Omental fat pad (tissue), 4 donors: ENCODE data around the gene PRX. TPM values are rescaled to one million over a fixed set of nuclear protein-coding genes. Genes with fewer than 3 reads are reported as not detected.
"Not testable (repeated sequence)": the region's sequence is repeated elsewhere in the genome, so short reads cannot be mapped to it uniquely, and the experiment has no call there.

ENCODE experiments used
- ATAC-seq: fragments of 150-250 bp; one replicate; pipeline ENCODE4 v1.9.1; 2016; ENCODE audit warnings: mild to moderate bottlenecking, moderate library complexity; ENCODE audit not compliant: low FRiP score
- DNase-seq: peaks from one replicate; pipeline ENCODE4 v3.0.0-alpha.2; 2019; ENCODE audit warnings: low spot score
- total RNA-seq, 4 donors: library from RNA; depleted of rRNA; stranded (reverse); fragments of >200 nt; gene quantifications; one replicate each; pipeline ENCODE4 v1.1.0, GENCODE V29; 2016
- TF ChIP-seq, protein P1 (sequence below), 3 donors: fragments of 450-650 bp; IDR thresholded peaks; one replicate each; pipeline ENCODE4 v1.5.1; 2016 to 2017; ENCODE audit warnings: antibody characterized with exemption in 3 of 3, mild to moderate bottlenecking in 3 of 3, moderate library complexity in 2 of 3

Gene PRX, protein sequence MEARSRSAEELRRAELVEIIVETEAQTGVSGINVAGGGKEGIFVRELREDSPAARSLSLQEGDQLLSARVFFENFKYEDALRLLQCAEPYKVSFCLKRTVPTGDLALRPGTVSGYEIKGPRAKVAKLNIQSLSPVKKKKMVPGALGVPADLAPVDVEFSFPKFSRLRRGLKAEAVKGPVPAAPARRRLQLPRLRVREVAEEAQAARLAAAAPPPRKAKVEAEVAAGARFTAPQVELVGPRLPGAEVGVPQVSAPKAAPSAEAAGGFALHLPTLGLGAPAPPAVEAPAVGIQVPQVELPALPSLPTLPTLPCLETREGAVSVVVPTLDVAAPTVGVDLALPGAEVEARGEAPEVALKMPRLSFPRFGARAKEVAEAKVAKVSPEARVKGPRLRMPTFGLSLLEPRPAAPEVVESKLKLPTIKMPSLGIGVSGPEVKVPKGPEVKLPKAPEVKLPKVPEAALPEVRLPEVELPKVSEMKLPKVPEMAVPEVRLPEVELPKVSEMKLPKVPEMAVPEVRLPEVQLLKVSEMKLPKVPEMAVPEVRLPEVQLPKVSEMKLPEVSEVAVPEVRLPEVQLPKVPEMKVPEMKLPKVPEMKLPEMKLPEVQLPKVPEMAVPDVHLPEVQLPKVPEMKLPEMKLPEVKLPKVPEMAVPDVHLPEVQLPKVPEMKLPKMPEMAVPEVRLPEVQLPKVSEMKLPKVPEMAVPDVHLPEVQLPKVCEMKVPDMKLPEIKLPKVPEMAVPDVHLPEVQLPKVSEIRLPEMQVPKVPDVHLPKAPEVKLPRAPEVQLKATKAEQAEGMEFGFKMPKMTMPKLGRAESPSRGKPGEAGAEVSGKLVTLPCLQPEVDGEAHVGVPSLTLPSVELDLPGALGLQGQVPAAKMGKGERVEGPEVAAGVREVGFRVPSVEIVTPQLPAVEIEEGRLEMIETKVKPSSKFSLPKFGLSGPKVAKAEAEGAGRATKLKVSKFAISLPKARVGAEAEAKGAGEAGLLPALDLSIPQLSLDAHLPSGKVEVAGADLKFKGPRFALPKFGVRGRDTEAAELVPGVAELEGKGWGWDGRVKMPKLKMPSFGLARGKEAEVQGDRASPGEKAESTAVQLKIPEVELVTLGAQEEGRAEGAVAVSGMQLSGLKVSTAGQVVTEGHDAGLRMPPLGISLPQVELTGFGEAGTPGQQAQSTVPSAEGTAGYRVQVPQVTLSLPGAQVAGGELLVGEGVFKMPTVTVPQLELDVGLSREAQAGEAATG (N-terminal part only)
- total RNA-seq = 1 to 10 TPM; 2.2 to 6.1 (median 4.3) TPM

DNA sequence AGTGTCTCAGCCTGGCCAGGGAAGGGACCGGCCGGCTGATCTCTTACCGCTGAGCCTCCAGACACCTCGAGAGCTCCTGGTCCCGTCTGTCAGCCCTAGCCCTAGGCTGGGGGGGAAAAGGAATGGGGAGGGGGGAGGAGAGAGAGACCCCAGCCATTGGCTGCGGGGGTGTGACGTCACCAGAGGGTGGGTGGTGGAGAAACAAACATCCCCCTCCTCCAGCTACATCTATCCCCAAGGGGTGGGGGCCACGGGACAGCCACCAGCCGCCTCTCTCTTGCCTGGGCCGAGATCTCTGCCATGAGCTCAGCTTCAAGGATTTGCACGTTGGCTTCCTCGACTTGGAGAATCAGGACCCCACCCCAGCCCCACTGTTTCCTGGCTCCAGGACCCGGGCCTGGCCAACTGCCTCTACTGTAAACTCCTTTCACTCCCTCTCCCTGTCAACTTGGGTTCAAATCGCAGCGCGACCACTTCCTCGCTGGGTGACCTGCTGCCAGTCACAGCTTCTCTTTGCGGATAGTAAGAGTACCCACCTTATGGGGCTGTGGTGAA, at the start of gene PRX:
Gene PRX (minus strand): TSS at position 88 of the 555 bp plus-strand sequence. CDS start 5,446 bp downstream, outside the sequence.
- no peak for ATAC-seq
- DNase-seq = no peak
- TF ChIP-seq, protein P1, sequence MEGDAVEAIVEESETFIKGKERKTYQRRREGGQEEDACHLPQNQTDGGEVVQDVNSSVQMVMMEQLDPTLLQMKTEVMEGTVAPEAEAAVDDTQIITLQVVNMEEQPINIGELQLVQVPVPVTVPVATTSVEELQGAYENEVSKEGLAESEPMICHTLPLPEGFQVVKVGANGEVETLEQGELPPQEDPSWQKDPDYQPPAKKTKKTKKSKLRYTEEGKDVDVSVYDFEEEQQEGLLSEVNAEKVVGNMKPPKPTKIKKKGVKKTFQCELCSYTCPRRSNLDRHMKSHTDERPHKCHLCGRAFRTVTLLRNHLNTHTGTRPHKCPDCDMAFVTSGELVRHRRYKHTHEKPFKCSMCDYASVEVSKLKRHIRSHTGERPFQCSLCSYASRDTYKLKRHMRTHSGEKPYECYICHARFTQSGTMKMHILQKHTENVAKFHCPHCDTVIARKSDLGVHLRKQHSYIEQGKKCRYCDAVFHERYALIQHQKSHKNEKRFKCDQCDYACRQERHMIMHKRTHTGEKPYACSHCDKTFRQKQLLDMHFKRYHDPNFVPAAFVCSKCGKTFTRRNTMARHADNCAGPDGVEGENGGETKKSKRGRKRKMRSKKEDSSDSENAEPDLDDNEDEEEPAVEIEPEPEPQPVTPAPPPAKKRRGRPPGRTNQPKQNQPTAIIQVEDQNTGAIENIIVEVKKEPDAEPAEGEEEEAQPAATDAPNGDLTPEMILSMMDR (IDR thresholded peaks at IDR 0.05) = no peak

DNA sequence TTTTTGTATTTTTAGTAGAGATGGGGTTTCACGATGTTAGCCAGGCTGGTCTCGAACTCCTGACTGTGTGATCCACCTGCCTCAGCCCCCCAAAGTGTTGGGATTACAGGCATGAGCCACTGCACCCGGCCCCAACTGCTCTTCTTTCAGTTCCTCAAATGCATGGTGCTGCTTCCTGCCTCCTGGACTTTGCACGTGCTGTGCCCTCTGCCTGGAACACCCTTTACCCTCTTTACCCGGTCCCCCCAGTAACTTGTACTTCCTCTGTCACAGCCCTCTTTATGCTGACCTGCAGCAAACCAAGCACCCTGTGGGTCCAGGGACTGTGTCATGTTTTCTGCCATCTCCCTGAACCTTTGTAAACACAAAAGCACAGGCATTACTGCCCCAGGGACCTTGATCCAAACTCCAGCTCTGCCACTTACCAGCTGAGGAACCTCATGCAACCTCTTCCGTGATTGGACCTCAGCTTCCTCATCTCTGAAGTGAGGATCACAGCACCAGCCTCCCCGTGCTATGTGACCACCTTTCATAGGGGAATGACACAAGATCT, 48.6 kb upstream of the PRX start:
- DNase-seq = no peak
- no peak for ATAC-seq

DNA sequence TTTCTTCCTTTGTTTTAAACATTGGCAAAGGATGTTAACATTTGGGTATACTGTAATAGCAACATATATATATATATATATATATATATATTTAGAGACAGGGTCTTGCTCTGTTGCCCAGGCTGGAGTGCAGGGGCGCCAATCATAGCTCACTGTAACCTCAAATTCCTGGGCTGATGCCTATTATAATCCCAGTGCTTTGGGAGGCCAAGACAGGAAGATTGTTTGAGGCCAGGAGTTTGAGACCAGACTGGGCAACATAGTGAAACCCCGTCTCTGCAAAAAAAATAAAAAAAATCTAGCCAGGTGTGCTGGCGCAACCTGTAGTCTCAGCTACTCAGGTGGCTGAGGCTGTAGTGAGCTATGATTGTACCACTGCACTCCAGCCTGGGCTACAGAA, 47.0 kb upstream of the PRX start:
- ATAC-seq = no peak

More for the DNA sequence above, 48.6 kb upstream of the PRX start:
- TF ChIP-seq, protein P1 (IDR thresholded peaks at IDR 0.05) = no peak

DNA sequence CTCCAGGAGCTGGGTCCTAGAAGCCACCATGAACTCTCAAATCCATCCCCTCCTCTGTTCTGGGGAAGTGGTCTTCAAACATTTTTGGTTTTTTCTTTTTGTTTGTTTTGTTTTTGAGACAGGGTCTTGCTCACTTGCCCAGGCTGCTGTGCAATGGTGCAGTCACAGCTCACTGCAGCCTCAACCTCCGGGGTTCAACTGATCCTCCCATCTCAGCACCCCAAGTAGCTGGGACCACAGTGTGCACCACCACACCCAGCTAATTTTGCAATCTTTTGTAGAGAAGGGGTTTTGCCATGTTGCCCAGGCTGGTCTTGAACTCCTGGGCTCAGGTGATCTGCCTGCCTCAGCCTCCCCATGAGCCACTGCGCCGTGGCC, 45.4 kb upstream of the PRX start:
- TF ChIP-seq, protein P1 (IDR thresholded peaks at IDR 0.05) = no peak
- ATAC-seq = no peak
- DNase-seq = no peak

More for the DNA sequence above, 47.0 kb upstream of the PRX start:
- TF ChIP-seq, protein P1 (IDR thresholded peaks at IDR 0.05) = no peak
- DNase-seq = no peak

DNA sequence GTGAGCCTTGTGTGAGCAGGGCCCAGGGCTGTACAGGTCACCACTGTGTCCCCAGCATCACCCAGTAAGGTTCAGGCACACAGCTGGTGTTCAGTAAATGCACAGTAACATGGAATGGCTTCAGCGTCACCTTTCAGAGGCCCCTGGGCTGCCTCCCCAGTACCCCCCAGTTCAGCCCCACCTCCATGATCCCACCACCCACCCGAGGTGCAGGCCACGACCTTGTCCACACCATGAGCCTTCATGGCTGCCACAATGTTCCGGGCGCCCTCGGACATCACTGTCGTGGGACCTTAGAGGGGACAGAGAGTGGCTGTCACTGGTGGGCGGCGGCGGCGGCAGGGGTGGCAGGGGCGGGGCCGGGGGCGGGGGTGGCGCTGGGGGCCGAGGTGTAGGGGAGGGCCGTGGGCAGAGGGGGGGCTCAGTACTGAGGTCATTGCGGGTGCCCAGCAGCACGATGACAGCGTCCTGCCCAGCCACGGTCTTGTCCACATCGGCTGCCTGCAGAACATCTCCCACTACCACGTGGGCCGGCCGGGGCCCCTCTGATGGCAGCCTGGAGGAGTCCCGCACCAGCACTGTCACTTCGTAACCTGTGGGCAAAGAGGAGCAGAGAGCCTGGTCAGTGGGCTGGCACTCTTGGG, 44.9 kb upstream of the PRX start:
- ATAC-seq = no peak
- TF ChIP-seq, protein P1 (IDR thresholded peaks at IDR 0.05) = no peak
- no peak for DNase-seq

DNA sequence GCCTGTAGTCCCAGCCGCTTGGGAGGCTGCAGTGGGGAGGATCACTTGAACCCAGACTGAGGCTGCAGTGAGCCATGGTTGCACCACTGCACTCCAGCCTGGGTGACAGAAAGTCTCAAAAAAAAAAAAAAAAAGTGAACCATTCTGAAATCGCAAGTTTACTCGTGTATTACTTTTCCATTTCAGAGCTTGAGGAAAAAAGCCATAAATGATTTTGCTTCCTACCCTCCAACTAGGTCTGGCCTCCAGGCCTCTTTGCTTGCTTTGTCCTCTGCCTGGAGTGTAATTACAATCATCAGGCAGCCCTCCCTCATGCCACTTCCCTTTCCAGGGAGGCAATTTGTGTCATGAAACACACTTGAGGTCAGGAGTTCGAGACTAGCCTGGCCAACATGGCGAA, 43.9 kb upstream of the PRX start:
- TF ChIP-seq, protein P1 (IDR thresholded peaks at IDR 0.05) = no peak

DNA sequence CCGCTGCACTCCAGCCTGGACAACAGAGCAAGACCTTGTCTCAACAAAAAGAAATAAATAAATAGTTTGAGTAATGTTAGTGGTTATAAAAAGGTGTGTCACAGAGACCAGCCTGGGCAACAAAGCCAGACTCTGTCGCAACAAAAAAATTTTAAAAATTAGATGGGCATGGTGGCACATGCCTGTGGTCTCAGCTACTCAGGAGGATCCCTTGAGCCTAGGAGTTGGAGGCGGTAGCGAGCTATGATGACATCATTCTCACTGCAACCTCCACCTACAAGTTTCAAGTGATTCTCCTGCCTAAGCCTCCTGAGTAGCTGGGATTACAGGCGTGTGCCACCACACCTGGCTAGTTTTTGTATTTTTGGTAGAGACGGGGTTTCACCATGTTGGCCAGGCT, 40.8 kb upstream of the PRX start:
- ATAC-seq, DNase-seq: not testable (repeated sequence)

More for the DNA sequence above, 43.9 kb upstream of the PRX start:
- ATAC-seq (no peak), DNase-seq (no peak)
